ENCODE measurements around the gene CDON.

The CDON gene

GRCh38 chr11:126084608-126084912, 21.9 kb upstream of the CDON start:
- DNase-seq, result no peak

- peak in 9 of 56 donors; percentile 4 to 24 (median 19) for DNase-seq
Measured at GRCh38 chr11:126083829-126084607, 21.4 kb upstream of the CDON start.

GRCh38 chr11:126082251-126083109, 19.8 kb upstream of the CDON start:
- DNase-seq, result peak in 52 of 56 donors; percentile 5 to 95 (median 58)

GRCh38 chr11:126081915-126082250, 19.2 kb upstream of the CDON start:
- DNase-seq, result no peak

- peak in 1 of 56 donors; percentile 29 for DNase-seq
Measured at GRCh38 chr11:126080161-126080941, 17.7 kb upstream of the CDON start.

GRCh38 chr11:126079621-126080124, 17.0 kb upstream of the CDON start:
- no peak for DNase-seq

GRCh38 chr11:126076641-126077040, 14.0 kb upstream of the CDON start:
- no peak for DNase-seq

GRCh38 chr11:126072801-126073594, 10.3 kb upstream of the CDON start:
- DNase-seq, result no peak

- no peak for DNase-seq
Measured at GRCh38 chr11:126072141-126072741, 9.6 kb upstream of the CDON start.

- no peak for DNase-seq
Measured at GRCh38 chr11:126063507-126063852, 814 bp upstream of the CDON start.

GRCh38 chr11:126061707-126062678, 673 bp downstream of the CDON start:
- DNase-seq, result peak in 25 of 56 donors; percentile 11 to 62 (median 43)

GRCh38 chr11:126060757-126061171, 1.9 kb downstream of the CDON start:
- DNase-seq, result no peak

- DNase-seq, result no peak
Measured at GRCh38 chr11:126059238-126059781, 3.4 kb downstream of the CDON start.

- no peak for DNase-seq
Measured at GRCh38 chr11:126058105-126058874, 4.4 kb downstream of the CDON start.

GRCh38 chr11:126054882-126055281, 7.8 kb downstream of the CDON start:
- no peak for DNase-seq

- DNase-seq, result no peak
Measured at GRCh38 chr11:126054408-126054807, 8.3 kb downstream of the CDON start.

- DNase-seq, result no peak
Measured at GRCh38 chr11:126053415-126054286, 9.0 kb downstream of the CDON start.
